ENCODE measurements around the gene OR4C12. TPM values are rescaled to one million over a fixed set of nuclear protein-coding genes. Genes with fewer than 3 reads are reported as not detected.
"Not testable (repeated sequence)": the region's sequence is repeated elsewhere in the genome, so short reads cannot be mapped to it uniquely, and the experiment has no call there.

OR4C12 gene
- not detected for total RNA-seq

DNA sequence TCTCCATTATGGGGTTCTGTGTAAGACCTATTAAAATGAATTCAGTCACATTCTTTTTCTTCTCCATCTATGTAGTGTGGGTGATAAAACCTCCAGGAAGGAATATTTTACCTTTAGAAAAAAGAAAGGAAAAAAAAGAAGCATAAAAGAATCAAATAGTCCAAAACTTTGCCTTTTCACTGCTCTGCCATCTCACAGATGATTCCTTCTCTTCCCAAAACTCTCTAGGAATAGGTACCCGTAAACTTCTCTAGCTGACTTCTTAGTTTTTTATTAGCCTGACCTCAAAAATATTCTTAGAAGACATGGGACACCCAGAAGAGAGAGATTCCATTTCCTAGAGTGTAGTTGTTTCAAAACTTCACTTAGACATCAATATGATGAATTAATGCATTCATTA, at the start of gene OR4C12:
TSS of gene OR4C12 (minus strand) at position 101 of the 400 bp plus-strand sequence. CDS start at position 67, 34 bp downstream.
- H3K27ac ChIP-seq; H3K9me3 ChIP-seq; intact Hi-C loops (cut with DNase I); H3K4me1 ChIP-seq; H3K36me3 ChIP-seq; H3K4me3 ChIP-seq; H3K27me3 ChIP-seq; DNase-seq (ENCODE audit: low spot score in 2 of 2): not testable (repeated sequence)

DNA sequence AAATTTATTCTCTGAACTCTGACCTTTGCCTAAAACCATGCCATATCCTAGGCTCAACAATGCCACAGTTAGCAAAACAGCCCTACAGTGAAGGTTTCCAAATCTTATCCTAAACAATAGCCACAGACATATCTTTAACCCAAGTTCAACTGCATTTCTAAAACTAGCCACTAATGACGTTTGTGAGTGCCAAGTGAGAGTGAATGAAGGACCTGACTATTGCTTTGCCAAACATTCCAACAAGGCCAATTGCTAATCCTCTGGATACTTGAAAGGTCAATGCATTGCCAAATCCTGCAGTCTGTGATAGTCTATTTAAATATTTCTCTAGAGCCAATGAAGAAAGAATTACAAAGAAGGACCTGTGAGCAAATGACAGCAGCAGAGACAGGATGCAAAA, 47.9 kb upstream of the OR4C12 start:
- no peak for TF ChIP-seq CTCF (IDR thresholded peaks at IDR 0.05)

DNA sequence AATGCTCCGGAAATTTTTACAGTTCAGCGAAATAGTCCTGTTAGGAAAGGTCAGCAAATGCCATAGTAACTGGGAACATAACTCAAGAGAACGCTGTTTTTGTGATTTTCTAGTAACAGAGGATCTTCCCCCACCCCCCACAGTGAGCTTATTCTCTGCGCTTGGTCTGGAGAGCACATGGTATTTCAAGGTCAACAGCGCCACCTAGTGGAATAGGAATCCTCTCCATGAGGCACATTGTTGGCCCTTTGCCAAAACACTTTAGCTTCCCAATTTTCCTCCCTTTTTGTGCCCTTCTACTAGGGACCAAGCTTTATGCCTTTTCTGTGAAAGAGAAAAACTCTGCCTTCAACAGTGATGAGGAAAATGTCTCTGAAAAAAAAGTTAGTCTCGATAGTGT, 13.2 kb upstream of the OR4C12 start:
- intact Hi-C loops (cut with DNase I), result no loop called here
- Histone ChIP-seq H3K4me3 (no peak overlapping the region), H3K27me3 (no peaks in the 10 kb centered on the region), H3K9me3 (no peaks in the 10 kb centered on the region), H3K36me3 (no peaks in the 10 kb centered on the region), H3K4me1 (no peaks in the 10 kb centered on the region), H3K27ac (no peak overlapping the region)
- no peak for TF ChIP-seq CTCF (IDR thresholded peaks at IDR 0.05)
- no peak for DNase-seq (ENCODE audit: low spot score in 2 of 2)

More for the DNA sequence above, 47.9 kb upstream of the OR4C12 start:
- Histone ChIP-seq H3K36me3 (no peaks in the 10 kb centered on the region), H3K4me1 (no peaks in the 10 kb centered on the region), H3K4me3 (no peak overlapping the region), H3K27me3 (no peaks in the 10 kb centered on the region), H3K27ac (no peak overlapping the region), H3K9me3 (no peaks in the 10 kb centered on the region)
- no peak for DNase-seq (ENCODE audit: low spot score in 2 of 2)
- intact Hi-C loops (cut with DNase I), result no loop called here

DNA sequence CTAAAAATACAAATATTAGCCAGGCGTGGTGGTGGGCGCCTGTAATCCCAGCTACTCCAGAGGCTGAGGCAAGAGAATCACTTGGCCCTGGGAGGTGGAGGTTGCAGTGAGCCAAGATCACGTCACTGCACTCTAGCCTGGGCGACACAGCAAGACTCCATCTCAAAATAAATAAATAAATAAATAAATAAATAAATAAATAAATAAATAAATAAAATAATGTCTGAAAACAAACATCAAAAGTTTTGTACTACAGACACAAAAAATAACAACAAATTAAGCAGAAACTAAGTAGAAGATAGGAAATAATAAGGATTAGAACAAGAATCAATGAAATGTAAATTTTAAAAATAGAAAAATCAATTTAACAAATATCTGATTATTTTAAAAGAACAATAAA, 8.9 kb downstream of the OR4C12 start:
- DNase-seq (ENCODE audit: low spot score in 2 of 2); H3K27me3 ChIP-seq; H3K4me3 ChIP-seq; intact Hi-C loops (cut with DNase I); H3K36me3 ChIP-seq; H3K27ac ChIP-seq; H3K9me3 ChIP-seq; H3K4me1 ChIP-seq: not testable (repeated sequence)

- Histone ChIP-seq H3K27me3 (no peaks in the 10 kb centered on the region), H3K27ac (no peak within 1 kb of the TSS), H3K9me3 (no peaks in the 10 kb centered on the region), H3K4me1 (no peaks in the 10 kb centered on the region), H3K36me3 (no peaks in the 10 kb centered on the region), H3K4me3 (no peak within 1 kb of the TSS)
- TF ChIP-seq CTCF (IDR thresholded peaks at IDR 0.05), result no peak
- no peak for DNase-seq (ENCODE audit: low spot score in 2 of 2)
- intact Hi-C loops (cut with DNase I), result no loop called here
Observed at GRCh38 chr11:49952091-49952490, 30.2 kb downstream of the OR4C12 start, which contains the start of gene OR4C13. TSS of gene OR4C13 (plus strand) at chr11:49952391. CDS start at chr11:49952423, 32 bp downstream.

DNA sequence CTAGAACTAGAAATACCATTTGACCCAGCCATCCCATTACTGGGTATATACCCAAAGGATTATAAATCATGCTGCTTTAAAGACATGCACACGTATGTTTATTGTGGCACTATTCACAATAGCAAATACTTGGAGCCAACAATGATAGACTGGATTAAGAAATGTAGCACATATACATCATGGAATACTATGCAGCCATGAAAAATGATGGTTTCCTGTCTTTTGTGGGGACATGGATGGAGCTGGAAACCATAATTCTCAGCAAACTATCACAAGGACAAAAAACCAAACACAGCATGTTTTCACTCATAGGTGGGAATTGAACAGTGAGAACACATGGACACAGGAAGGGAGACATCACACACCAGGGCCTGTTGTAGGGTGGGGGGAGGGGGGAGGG, 33.6 kb downstream of the OR4C12 start:
- H3K27ac ChIP-seq; H3K9me3 ChIP-seq; H3K36me3 ChIP-seq; H3K27me3 ChIP-seq; H3K4me3 ChIP-seq; intact Hi-C loops (cut with DNase I); H3K4me1 ChIP-seq; DNase-seq (ENCODE audit: low spot score in 2 of 2): not testable (repeated sequence)

Other genes with a start within 250 kb of the OR4C12 start
- gene OR4C13, start 30.1 kb downstream of the OR4C12 start, total RNA-seq, result not detected
- not detected for gene OR4C45, start 50.3 kb upstream of the OR4C12 start, total RNA-seq

All from ascending aorta (tissue), 2 donors.